GM23338 (cell line): ENCODE results near the gene ATF3. TPM values are rescaled to one million over a fixed set of nuclear protein-coding genes. Genes with fewer than 3 reads are reported as not detected.

Experiments used
- ATAC-seq: fragments of 200-7000 bp; cut with Tn5 transposase; 3 replicates; pipeline ENCODE4 v1.9.1; 2020
- DNase-seq: peaks from one replicate; pipeline ENCODE4 v3.0.0-alpha.2; 2015; ENCODE audit warnings: low spot score
- H2AFZ ChIP-seq: fragments of 200-600 bp; sonication (generic); 2 replicates; pipeline ENCODE4 v1.8.0; 2016; ENCODE audit warnings: antibody characterized with exemption, mild to moderate bottlenecking, moderate library complexity
- H3F3A ChIP-seq: fragments of 200-600 bp; sonication (generic); replicated peaks from 2 replicates; pipeline ENCODE4 v1.8.0; 2017; ENCODE audit warnings: antibody characterized with exemption, mixed run types, low read depth
- H3K27ac ChIP-seq: fragments of 200-600 bp; sonication (generic); 2 replicates; pipeline ENCODE4 v1.6.1; 2016; ENCODE audit warnings: low read depth
- H3K27me3 ChIP-seq: fragments of 200-600 bp; sonication (generic); 2 replicates; pipeline ENCODE4 v1.8.0; 2016; ENCODE audit warnings: mild to moderate bottlenecking, mixed run types, moderate library complexity; ENCODE audit not compliant: insufficient read depth
- H3K36me3 ChIP-seq: fragments of 200-600 bp; sonication (generic); 2 replicates; pipeline ENCODE4 v1.8.0; 2016; ENCODE audit warnings: mild to moderate bottlenecking; ENCODE audit not compliant: insufficient read depth
- H3K4me1 ChIP-seq: fragments of 200-600 bp; sonication (generic); 2 replicates; pipeline ENCODE4 v1.8.0; 2016; ENCODE audit warnings: mild to moderate bottlenecking, moderate library complexity; ENCODE audit not compliant: insufficient read depth
- H3K4me2 ChIP-seq: fragments of 200-600 bp; sonication (generic); 2 replicates; pipeline ENCODE4 v1.7.1; 2017; ENCODE audit warnings: mixed run types
- H3K4me3 ChIP-seq: fragments of 200-600 bp; sonication (generic); 2 replicates; pipeline ENCODE4 v1.6.1; 2016; ENCODE audit warnings: mixed run types
- H3K79me2 ChIP-seq: fragments of 200-600 bp; sonication (generic); replicated peaks from 2 replicates; pipeline ENCODE4 v1.8.0; 2017; ENCODE audit warnings: mild to moderate bottlenecking; ENCODE audit not compliant: insufficient read depth
- H3K9me2 ChIP-seq: fragments of 200-600 bp; sonication (generic); 2 replicates; pipeline ENCODE4 v1.8.0; 2017; ENCODE audit not compliant: insufficient read depth
- H4K20me1 ChIP-seq: fragments of 200-600 bp; sonication (generic); replicated peaks from 2 replicates; pipeline ENCODE4 v1.8.0; 2017; ENCODE audit warnings: mild to moderate bottlenecking; ENCODE audit not compliant: insufficient read depth
- H3K27ac Mint-ChIP-seq: 2 replicates; pipeline ENCODE4 v1.8.0; 2020; ENCODE audit warnings: inconsistent platforms, mild to moderate bottlenecking, moderate library complexity, mixed read lengths
- H3K27me3 Mint-ChIP-seq: 3 replicates; pipeline ENCODE4 v1.8.0; 2022; ENCODE audit warnings: low read depth, mild to moderate bottlenecking, moderate library complexity, mixed read lengths, inconsistent platforms; ENCODE audit not compliant: insufficient read depth, poor library complexity
- H3K36me3 Mint-ChIP-seq: 3 replicates; pipeline ENCODE4 v1.8.0; 2021; ENCODE audit warnings: low read depth, mild to moderate bottlenecking, inconsistent platforms, moderate library complexity, mixed read lengths
- H3K4me1 Mint-ChIP-seq: 3 replicates; pipeline ENCODE4 v1.8.0; 2020; ENCODE audit warnings: mild to moderate bottlenecking, inconsistent platforms, mixed read lengths
- H3K4me3 Mint-ChIP-seq: 3 replicates; pipeline ENCODE4 v1.8.0; 2021; ENCODE audit warnings: moderate library complexity, mild to moderate bottlenecking, inconsistent platforms, mixed read lengths
- H3K9me3 Mint-ChIP-seq: 3 replicates; pipeline ENCODE4 v1.8.0; 2020; ENCODE audit warnings: moderate library complexity, mild to moderate bottlenecking, inconsistent platforms, mixed read lengths
- CREB1 ChIP-seq: fragments of 250-450 bp; sonication (Bioruptor Pico); IDR thresholded peaks from 2 replicates; pipeline ENCODE4 v1.5.0; 2020; ENCODE audit warnings: low read depth, mild to moderate bottlenecking, moderate library complexity
- CTCF ChIP-seq, 2 experiments: fragments of 200-600 bp in 1 of 2; sonication (generic) in 1 of 2; conservative IDR thresholded peaks; 2 replicates each; pipeline versions ENCODE4 v1.5.1 to v1.6.1; 2016 to 2017; ENCODE audit warnings: antibody characterized with exemption in 2 of 2, low read depth in 2 of 2, mild to moderate bottlenecking in 2 of 2, moderate library complexity in 1 of 2
- ETS1 ChIP-seq: IDR thresholded peaks from 2 replicates; pipeline ENCODE4 v1.6.1; 2016; ENCODE audit warnings: antibody characterized with exemption
- EZH2 ChIP-seq: fragments of 200-600 bp; sonication (generic); IDR thresholded peaks from one replicate; pipeline ENCODE4 v1.8.0; 2017; ENCODE audit warnings: antibody characterized with exemption, mild to moderate bottlenecking, low read depth; ENCODE audit not compliant: unreplicated experiment
- EZH2phosphoT487 ChIP-seq: fragments of 200-600 bp; sonication (generic); IDR thresholded peaks from one replicate; pipeline ENCODE4 v1.8.1; 2018; ENCODE audit warnings: antibody characterized with exemption; ENCODE audit not compliant: unreplicated experiment
- JUNB ChIP-seq: IDR thresholded peaks from one replicate; pipeline ENCODE4 v1.6.1; 2016; ENCODE audit warnings: antibody characterized with exemption; ENCODE audit not compliant: unreplicated experiment
- NANOG ChIP-seq: IDR thresholded peaks from 2 replicates; pipeline ENCODE4 v1.6.1; 2016; ENCODE audit warnings: antibody characterized with exemption, borderline replicate concordance
- POLR2AphosphoS5 ChIP-seq: IDR thresholded peaks from 2 replicates; pipeline ENCODE4 v1.6.1; 2016; ENCODE audit warnings: antibody characterized with exemption, low read depth
- REST ChIP-seq: IDR thresholded peaks from one replicate; pipeline ENCODE4 v1.6.1; 2018; ENCODE audit warnings: antibody characterized with exemption; ENCODE audit not compliant: unreplicated experiment
- STAT1 ChIP-seq: IDR thresholded peaks from one replicate; pipeline ENCODE4 v1.6.1; 2016; ENCODE audit warnings: antibody characterized with exemption; ENCODE audit not compliant: unreplicated experiment
- ZNF114 ChIP-seq: fragments of 250-450 bp; sonication (Bioruptor Pico); IDR thresholded peaks from 2 replicates; pipeline ENCODE4 v1.5.0; 2020; ENCODE audit warnings: mild to moderate bottlenecking, moderate library complexity
- ZNF331 ChIP-seq: fragments of 250-450 bp; sonication (Bioruptor Pico); IDR thresholded peaks from 2 replicates; pipeline ENCODE4 v1.5.0; 2020; ENCODE audit warnings: low read depth, mild to moderate bottlenecking, moderate library complexity
- ZNF462 ChIP-seq: fragments of 250-450 bp; sonication (Bioruptor Pico); IDR thresholded peaks from 2 replicates; pipeline ENCODE4 v1.5.0; 2020; ENCODE audit warnings: mild to moderate bottlenecking, moderate library complexity
- polyA plus RNA-seq: library from polyadenylated mRNA; unstranded; fragments of >200 nt; fragmentation: Nextera tagmentation; extraction: Ambion mirVana; gene quantifications from 2 replicates; pipeline ENCODE4 v1.2.1, GENCODE V29; 2016
- total RNA-seq: library from RNA; depleted of rRNA; stranded (reverse); fragments of >200 nt; shearing (Covaris generic); gene quantifications from 2 replicates; pipeline ENCODE4 v1.2.3, GENCODE V29; 2014

ATF3 gene
- total and polyA plus RNA-seq, 2 experiments from 2014 or later, result 12.6 to 17.2 TPM

GRCh38 chr1:212587016-212587887, 21.3 kb upstream of the ATF3 start:
- H3K36me3 Mint-ChIP-seq, result no peaks in the 10 kb centered on the region
- peak overlapping the region; percentile 38; the same call in 1 of the 2 replicates for H2AFZ ChIP-seq

More at GRCh38 chr1:212587016-212587887, 21.3 kb upstream of the ATF3 start:
- Mint-ChIP-seq H3K27ac (no peak overlapping the region), H3K9me3 (no peaks in the 10 kb centered on the region), H3K27me3 (peaks cover 3% of the 10 kb centered on the region), H3K4me3 (no peak overlapping the region), H3K4me1 (peaks cover 19% of the 10 kb centered on the region)
- no peak for TF ChIP-seq EZH2
- TF ChIP-seq CTCF (conservative IDR thresholded peaks at IDR 0.05; ENCODE audit: low read depth in 2 of 2), result no peak
- TF ChIP-seq EZH2phosphoT487, result no peak
- TF ChIP-seq ZNF462, result no peak
- TF ChIP-seq JUNB, result no peak
- TF ChIP-seq NANOG, result no peak
- TF ChIP-seq STAT1, result no peak
- TF ChIP-seq REST, result no peak
- no peak for TF ChIP-seq ETS1
- no peak for TF ChIP-seq ZNF114 (CRISPR knock-in tag)
- no peak for TF ChIP-seq ZNF331 (CRISPR knock-in tag)
- TF ChIP-seq CREB1, result no peak
- no peak for TF ChIP-seq POLR2AphosphoS5
- Histone ChIP-seq H4K20me1 (no peaks in the 10 kb centered on the region), H3K9me2 (no peaks in the 10 kb centered on the region), H3K36me3 (no peaks in the 10 kb centered on the region), H3K79me2 (no peaks in the 10 kb centered on the region), H3K27me3 (no peaks in the 10 kb centered on the region), H3K4me1 (peaks cover 11% of the 10 kb centered on the region; the same call in 1 of the 2 replicates), H3F3A (no peaks in the 10 kb centered on the region), H3K4me3 (no peak overlapping the region), H3K27ac (no peak overlapping the region), H3K4me2 (no peak overlapping the region)
- no peak for ATAC-seq
- no peak for DNase-seq
